Measurements from ENCODE around the gene OCA2. TPM values are rescaled to one million over a fixed set of nuclear protein-coding genes. Genes with fewer than 3 reads are reported as not detected.

OCA2 gene
- total and polyA plus RNA-seq, 2 of the 8 experiments (the other 6 are each of a cell fraction or from before 2014, with no cell fraction given) = 0.20 TPM

- FAIRE-seq = no peak
- Histone ChIP-seq H2BK120ac (replicated peaks; ENCODE audit: low read depth, low read length) (no peak overlapping the region), H4K91ac (replicated peaks; ENCODE audit: insufficient read length, low read length) (no peak overlapping the region), H2BK5ac (ENCODE audit: low read depth, low read length) (no peak overlapping the region), H2BK12ac (ENCODE audit: low read depth, low read length) (no peak overlapping the region), H4K8ac (ENCODE audit: extremely low read depth, insufficient read depth, low read length) (no peak overlapping the region), H4K5ac (ENCODE audit: insufficient read length, low read depth, low read length) (no peak overlapping the region), H2AK5ac (ENCODE audit: low read depth, low read length) (no peak overlapping the region), H3K79me1 (ENCODE audit: low read depth, low read length) (no peaks in the 10 kb centered on the region), H4K20me1 (replicated peaks in 1 of 2; ENCODE audit: control insufficient read depth in 1 of 2, insufficient read depth in 2 of 2, low read length in 2 of 2) (peaks cover 0 to 4% of the 10 kb centered on the region in 2 experiments), H3K9me3 (ENCODE audit: insufficient read depth in 2 of 2, low read depth in 1 of 2, low read length in 1 of 2) (no peaks in the 10 kb centered on the region), H3K4me1 (replicated peaks in 1 of 4; ENCODE audit: control insufficient read depth in 3 of 4, insufficient read depth in 4 of 4, low read length in 3 of 4) (no peaks in the 10 kb centered on the region), H3K56ac (replicated peaks; ENCODE audit: insufficient read length, low read depth, low read length) (no peak overlapping the region), H3K4ac (replicated peaks; ENCODE audit: insufficient read length, low read depth, low read length) (no peak overlapping the region), H3K27ac (ENCODE audit: low read depth, low read length) (no peak overlapping the region), H2BK20ac (ENCODE audit: low read length) (no peak overlapping the region), H3K4me3 (ENCODE audit: extremely low read depth in 1 of 4, insufficient read depth in 2 of 4, low read depth in 3 of 4, low read length in 4 of 4) (no peak overlapping the region), H2AFZ (ENCODE audit: low read length) (no peak overlapping the region), H3K14ac (ENCODE audit: insufficient read length) (no peak overlapping the region), H3K4me2 (ENCODE audit: insufficient read depth in 1 of 2, low read depth in 2 of 2, low read length in 2 of 2) (no peak overlapping the region), H3K23ac (ENCODE audit: insufficient read length) (no peak overlapping the region), H3K36me3 (ENCODE audit: control insufficient read depth in 2 of 4, insufficient read depth in 4 of 4, low read length in 3 of 4) (no peaks in the 10 kb centered on the region), H3K27me3 (replicated peaks in 1 of 4; ENCODE audit: control insufficient read depth in 3 of 4, extremely low read depth in 1 of 4, insufficient read depth in 3 of 4, low read length in 3 of 4) (no peaks in the 10 kb centered on the region), H3K18ac (ENCODE audit: extremely low read depth, low read length) (no peak overlapping the region), H3K79me2 (ENCODE audit: control insufficient read depth in 1 of 2, insufficient read depth in 2 of 2, low read length in 2 of 2) (no peaks in the 10 kb centered on the region), H3K9ac (replicated peaks in 1 of 4; ENCODE audit: extremely low read depth in 1 of 4, low read depth in 3 of 4, low read length in 3 of 4) (no peak overlapping the region), H2BK15ac (ENCODE audit: low read length) (no peak overlapping the region), H3K23me2 (ENCODE audit: low read depth, low read length) (peaks cover 2% of the 10 kb centered on the region; the same call in 1 of the 2 replicates)
- no peak for DNase-seq (ENCODE audit: low read depth in 1 of 2, low spot score in 2 of 2)
- ChIA-PET POLR2A (ENCODE audit: partially characterized antibody) (no interaction called here), CTCF (ENCODE audit: partially characterized antibody) (interaction anchor here (1.6 to 2.6 kb wide), 2 partner anchors 15 to 29 kb away, joined by 4 to 9 read pairs; no protein-coding TSS in a partner anchor)
- 93% methylated on average over 8 of the region's 9 CpGs; no CpG with 5 or more reads in 1 of the 2 experiments for WGBS, 2 experiments (ENCODE audit: extremely low coverage in 1 of 2, insufficient coverage in 1 of 2, insufficient read length in 1 of 2, insufficient replicate concordance in 2 of 2, low coverage in 1 of 2, low lambda C conversion rate in 2 of 2, missing lambda C conversion rate in 1 of 2)
- TF ChIP-seq FOSL1 (IDR thresholded peaks at IDR 0.05; ENCODE audit: insufficient read depth, low read depth, low read length) (no peak), JUN (IDR thresholded peaks at IDR 0.05; ENCODE audit: low read depth, low read length) (no peak), ATF2 (IDR thresholded peaks at IDR 0.05; ENCODE audit: low read length) (no peak), CHD2 (IDR thresholded peaks at IDR 0.05; ENCODE audit: low read length) (no peak), CBX5 (IDR thresholded peaks at IDR 0.05; ENCODE audit: low read depth, low read length) (no peak), HDAC2 (IDR thresholded peaks at IDR 0.05; ENCODE audit: borderline replicate concordance in 1 of 2, low read depth in 2 of 2, low read length in 2 of 2) (no peak), JUND (IDR thresholded peaks at IDR 0.05; ENCODE audit: low read length) (no peak), POLR2A (IDR thresholded peaks at IDR 0.05; ENCODE audit: control extremely low read depth in 1 of 2, low read depth in 2 of 2, low read length in 2 of 2) (no peak), KDM1A (IDR thresholded peaks at IDR 0.05; ENCODE audit: borderline replicate concordance, low read length) (no peak), TAF7 (optimal IDR thresholded peaks at IDR 0.05; ENCODE audit: borderline replicate concordance, low read depth, low read length) (no peak)
These were observed 92.8 kb downstream of the OCA2 start for GRCh38 chr15:28006116-28006905.

Data from H1 (cell line).